GM19438 (cell line): ENCODE measurements around the gene APLNR.

Source experiments
- ATAC-seq: cut with Tn5 transposase; IDR thresholded peaks from one replicate; pipeline ENCODE4 v1.9.1; 2021; ENCODE audit warnings: low read depth; ENCODE audit not compliant: unreplicated experiment

Gene APLNR

DNA sequence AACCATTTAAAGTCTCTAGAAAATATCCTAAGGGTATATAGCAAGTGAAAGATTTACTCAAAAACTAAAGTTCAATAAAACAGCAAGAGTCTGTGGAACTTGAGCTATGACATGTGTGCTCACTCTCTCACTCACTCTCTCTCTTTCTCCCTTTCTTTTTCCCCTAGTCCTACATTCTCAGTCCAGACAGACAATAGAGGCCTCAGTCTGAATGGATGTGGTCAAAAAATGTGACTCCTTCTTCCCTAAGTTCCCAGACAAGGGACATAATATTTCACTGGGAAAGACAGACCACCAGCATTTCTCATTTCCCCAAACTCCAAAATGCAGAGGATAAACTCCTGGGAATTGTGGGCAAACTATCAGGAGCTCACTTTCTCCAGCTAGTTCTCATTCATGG lies 17.6 kb upstream of the APLNR start:
- ATAC-seq = no peak

DNA sequence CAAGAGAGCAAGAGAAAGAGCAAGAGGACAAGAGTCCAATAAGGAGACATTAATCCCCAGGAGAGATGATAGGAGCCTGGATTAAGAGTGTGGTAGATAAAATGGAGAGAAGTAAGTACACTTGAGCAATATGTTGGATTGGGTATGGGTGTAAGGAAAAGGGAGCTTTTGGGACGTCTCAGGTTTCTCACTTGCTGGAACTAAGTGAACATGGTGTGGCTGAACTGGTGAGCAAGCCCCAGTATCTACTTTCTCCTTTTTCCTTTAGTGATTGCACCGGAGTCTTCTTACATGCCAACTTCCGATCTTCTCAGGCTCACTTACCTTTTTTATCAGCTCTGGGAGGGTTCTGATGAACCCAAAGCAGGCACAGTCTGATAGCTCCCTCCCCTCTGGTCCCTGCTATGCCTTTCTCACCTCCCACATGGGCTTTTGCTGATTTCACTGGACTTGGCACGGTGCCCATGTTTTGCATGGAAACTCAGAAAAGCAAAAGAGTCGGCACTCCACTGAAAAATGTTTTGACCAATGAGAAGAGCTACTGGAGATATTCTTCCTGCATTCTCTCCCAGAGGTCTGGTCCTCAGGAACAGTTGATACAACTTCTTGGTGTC lies 14.5 kb upstream of the APLNR start:
- ATAC-seq = no peak

DNA sequence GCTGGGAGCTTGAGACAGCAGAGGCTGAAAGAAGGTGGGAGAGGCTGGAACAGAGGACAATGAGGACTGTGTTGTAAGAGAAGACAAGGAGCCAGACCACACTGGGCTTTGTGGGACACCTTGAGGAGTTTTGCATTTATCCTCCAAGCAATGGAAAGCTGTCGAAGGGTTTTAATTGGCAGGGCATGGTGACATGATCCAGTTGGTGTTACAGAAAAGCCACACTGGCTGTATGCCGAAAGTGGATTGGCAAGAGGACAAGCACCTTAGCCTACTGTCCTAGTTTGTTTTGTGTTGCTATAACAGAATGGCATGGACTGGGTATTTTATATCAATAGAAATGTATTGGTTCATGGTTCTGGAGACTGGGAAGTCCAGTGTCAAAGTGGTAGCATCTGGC lies 14.0 kb upstream of the APLNR start:
- ATAC-seq = no peak

DNA sequence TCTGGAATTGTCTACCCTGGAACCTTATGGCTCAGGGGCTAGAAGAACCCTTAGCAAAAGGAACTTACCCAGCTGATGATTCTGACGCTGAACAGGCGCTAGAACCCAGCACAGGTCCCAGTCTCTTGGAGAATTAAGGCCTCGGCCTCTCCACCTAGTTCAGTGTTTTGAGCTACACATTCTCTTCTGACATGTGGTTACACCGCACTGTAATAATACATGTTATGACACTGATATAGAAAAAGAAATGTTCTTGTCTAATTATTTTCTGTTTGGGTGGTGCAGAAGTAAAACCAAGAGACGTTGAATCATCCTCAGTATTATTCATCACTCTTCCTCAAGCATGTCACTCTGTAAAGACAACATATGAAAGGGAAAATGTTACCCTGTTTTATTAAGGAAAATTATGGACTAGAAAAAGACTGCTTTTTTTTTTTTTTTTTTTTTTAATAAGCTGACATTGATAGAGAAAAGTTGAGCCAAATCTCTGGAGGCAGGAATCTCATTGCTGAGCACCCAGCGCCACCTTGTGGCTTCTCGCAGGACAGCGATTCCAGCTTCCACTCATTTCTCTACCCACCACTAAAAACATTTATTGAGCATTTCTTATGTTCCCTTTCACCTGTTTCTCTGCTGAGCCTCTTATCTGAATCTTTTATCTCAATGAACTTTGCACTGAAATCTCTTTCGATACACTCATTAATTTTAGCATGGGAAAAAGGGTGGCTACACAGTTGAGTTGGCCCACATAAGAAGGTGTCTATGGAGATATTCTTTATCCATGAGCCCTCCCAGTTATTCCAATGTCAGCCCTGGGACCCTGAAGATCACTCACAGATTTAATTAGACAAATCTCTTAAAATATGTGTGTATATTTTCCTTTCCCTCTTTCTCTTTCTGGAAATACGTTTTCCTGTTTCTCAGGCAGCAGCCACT lies 12.6 kb upstream of the APLNR start:
- peak; percentile 56 for ATAC-seq

DNA sequence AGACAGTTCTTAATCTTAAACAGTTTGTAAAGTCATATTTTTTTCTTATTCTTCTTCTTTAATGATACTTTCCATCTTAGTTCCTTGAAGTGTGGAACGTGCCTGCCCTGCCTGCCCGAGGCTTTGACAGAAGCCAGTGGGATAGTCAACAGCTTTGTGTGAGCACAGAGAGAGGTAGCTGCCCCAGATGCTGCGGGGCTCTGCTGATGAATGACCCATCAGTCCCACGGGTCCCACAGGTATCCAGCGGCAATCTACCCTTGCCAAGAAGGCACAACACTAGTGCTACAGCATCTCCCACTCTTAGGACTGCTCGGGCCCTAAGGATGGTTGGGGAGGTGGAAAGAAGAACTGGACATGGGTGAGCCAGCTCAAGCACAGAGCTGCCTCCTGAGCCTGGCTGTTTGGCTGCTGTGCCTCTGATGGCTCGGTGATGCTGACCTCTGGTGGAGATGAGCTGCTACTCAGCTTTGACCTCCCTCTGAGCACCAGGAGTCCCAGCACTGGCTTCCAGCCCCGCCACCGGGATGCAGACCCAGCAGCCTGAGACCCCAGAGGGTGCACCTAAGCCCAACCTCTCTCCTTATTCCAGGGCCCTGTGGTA lies 11.8 kb upstream of the APLNR start:
- no peak for ATAC-seq

GRCh38 chr11:57244911-57245310 lies 7.9 kb upstream of the APLNR start:
- no peak for ATAC-seq

DNA sequence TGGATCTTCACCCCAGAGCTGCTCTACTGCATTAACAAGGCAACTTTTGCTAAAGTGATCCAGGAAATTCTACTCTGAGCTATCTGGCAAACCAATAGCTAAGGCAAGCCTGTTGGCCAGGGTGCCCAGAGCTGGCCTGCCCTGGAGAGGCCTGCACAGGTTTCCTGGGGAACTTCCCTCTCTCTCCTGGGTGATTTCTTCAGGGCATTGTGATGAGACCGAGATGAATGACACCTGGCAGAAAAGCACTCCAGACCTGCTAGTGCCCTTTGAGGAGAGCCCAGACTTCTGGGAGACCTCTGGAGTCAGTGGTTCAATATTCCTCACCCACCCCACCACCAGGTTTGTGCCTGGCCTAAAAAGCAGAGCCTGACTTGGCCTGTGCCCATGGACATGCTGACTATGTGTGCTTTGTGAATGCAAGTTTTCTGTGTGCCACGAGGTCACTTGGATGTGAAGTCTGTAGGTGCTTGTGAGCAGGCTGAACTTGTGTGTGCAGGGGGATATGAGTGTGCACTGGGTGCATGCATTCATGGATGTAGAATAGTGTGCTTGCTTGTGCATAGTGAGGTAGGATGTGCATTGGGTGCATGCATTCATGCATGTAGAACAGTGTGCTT lies 4.4 kb upstream of the APLNR start:
- no peak for ATAC-seq

DNA sequence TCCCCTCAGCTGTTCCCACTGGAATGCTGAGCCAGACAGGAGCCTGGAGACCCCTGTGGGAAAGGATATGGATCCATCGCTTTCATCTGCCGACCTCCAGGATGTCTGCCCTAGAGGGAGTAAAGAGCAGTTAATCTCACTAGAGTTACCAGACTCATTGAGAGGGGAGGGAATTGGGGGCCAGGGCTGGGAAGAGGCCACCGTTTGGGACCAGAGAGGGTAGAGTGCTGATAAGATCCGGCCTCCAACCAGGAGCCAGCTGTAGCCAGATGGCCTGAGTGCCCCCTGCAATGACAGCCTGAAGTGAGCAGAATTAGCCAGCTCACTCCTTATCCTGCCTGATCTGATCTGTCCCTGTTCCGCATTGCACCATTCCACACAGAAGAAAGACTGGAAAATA lies 3.7 kb upstream of the APLNR start:
- ATAC-seq = no peak

GRCh38 chr11:57240007-57240406 lies 3.0 kb upstream of the APLNR start:
- ATAC-seq = no peak

DNA sequence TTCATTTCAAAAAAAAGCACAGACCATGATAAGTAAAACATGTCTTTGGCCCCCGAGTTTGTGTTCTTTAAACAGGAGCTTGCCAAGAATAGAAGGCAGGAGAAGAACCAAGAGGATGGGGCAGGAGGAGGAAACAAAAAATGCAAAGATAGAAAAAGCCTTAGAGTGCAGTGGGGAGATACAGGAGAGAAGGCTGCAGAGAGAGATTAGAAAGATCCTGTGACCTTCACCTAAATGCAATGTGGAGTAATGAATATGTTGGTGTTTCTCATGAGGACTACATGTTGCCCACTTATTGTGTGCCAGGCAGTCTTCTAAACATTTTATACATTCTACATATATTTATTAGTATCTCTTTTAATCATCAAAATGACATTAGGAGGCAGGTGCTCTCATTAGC lies 2.3 kb upstream of the APLNR start:
- no peak for ATAC-seq

- ATAC-seq = no peak
Observed at GRCh38 chr11:57235761-57236703, 1.0 kb downstream of the APLNR start.

- no peak for ATAC-seq
Observed at GRCh38 chr11:57233702-57234101, 3.3 kb downstream of the APLNR start.

GRCh38 chr11:57231539-57232253 lies 5.4 kb downstream of the APLNR start:
- ATAC-seq = no peak

DNA sequence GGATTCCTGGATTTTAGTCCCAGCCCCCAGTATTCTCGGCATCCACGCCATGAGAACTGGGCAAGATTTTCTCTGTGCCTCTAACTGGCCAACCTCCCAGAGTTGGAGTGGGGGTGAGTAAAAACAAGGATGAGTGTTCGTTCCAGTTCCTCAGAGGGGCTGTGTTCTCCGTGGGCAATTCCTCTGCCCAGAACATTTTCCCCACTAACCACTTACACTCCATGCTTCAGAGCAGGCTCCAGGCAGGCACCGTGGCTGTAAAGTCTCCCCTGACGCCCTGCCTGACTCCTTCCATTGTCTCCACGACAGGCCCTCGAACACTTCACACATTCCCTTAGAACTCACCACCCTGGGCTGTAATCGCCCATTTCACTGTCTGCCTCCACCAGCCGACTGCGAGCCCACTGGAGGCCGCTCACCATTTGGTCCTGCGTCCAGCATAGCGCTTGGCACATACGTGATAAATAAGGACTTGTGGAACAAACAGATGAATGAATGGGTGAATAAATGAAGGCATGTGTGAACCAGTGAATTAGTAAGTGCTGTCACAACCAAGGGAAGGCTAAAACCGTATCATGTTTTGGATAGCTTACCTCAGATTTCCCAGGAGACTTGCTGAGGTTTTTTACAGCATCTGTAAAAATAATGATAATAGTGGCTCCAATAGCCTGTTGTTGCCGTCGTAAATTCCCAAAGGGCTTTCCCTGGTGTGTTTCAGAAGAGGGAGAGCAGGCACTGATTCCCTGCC lies 6.1 kb downstream of the APLNR start:
- no peak for ATAC-seq

- ATAC-seq = no peak
Observed at GRCh38 chr11:57230316-57230715, 6.7 kb downstream of the APLNR start.

DNA sequence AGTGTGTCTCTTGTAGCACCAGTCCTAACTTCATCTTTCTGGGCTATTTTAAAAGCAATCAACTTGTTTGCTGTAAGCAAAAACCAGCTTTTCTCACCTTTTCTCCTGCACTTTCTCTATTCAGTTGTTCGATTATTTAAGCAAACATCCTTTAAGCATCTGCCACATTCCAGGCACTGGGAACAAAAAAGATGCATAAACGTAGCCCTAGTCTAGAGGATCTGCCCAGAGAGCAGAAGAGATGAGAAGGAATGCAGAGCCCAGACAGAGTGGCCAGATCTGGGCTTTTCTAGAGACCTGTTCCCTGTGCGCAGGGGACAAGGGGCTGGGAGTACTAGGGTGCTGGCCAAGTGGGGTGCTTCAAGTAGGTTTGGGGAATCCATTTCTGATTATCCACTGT lies 8.4 kb downstream of the APLNR start:
- ATAC-seq = no peak

DNA sequence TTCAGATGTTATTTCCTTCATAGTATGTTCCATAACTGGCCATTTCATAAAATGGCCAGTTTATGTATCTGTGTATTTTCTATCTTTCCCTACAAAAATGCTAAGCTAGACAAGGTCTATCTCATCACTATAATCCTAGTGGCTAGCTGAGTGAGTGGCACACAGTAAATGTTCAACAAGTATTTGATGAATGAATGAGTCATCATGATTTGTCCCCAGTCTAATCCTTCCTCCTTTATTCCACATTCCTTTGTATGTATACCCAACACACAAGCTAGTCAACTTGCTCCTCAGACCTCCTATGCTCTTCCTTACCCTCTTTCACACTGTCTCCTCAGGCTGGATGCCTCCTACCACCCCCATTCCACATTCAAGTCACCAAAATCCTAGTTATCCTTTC lies 12.5 kb downstream of the APLNR start:
- no peak for ATAC-seq

- no peak for ATAC-seq
Observed at GRCh38 chr11:57224128-57224527, 12.9 kb downstream of the APLNR start.

- ATAC-seq = no peak
Observed at GRCh38 chr11:57223601-57224000, 13.4 kb downstream of the APLNR start.
